Globus pallidus (tissue), 1 donor: ENCODE results near the gene VCAN.
A peak's percentile ranks its signal among the peaks of the same experiment; 100 is the strongest.

Experiments
- DNase-seq: peaks from one replicate; pipeline ENCODE4 v3.0.0-alpha.2; 2015; ENCODE audit warnings: low spot score

Gene VCAN

GRCh38 chr5:83538786-83539462, 67.4 kb downstream of the VCAN start:
- DNase-seq, result no peak

- no peak for DNase-seq
Measured at GRCh38 chr5:83539463-83539790, 67.9 kb downstream of the VCAN start.

GRCh38 chr5:83540105-83540504, 68.6 kb downstream of the VCAN start:
- no peak for DNase-seq

GRCh38 chr5:83540783-83541182, 69.2 kb downstream of the VCAN start:
- no peak for DNase-seq

- DNase-seq, result no peak
Measured at GRCh38 chr5:83542839-83543238, 71.3 kb downstream of the VCAN start.

GRCh38 chr5:83543898-83544297, 72.4 kb downstream of the VCAN start:
- DNase-seq, result no peak

- no peak for DNase-seq
Measured at GRCh38 chr5:83547161-83547560, 75.6 kb downstream of the VCAN start.

GRCh38 chr5:83547889-83548288, 76.3 kb downstream of the VCAN start:
- DNase-seq, result no peak

GRCh38 chr5:83548581-83548980, 77.0 kb downstream of the VCAN start:
- no peak for DNase-seq

- no peak for DNase-seq
Measured at GRCh38 chr5:83549076-83549475, 77.5 kb downstream of the VCAN start.

- no peak for DNase-seq
Measured at GRCh38 chr5:83549674-83550073, 78.1 kb downstream of the VCAN start.

- no peak for DNase-seq
Measured at GRCh38 chr5:83551821-83552220, 80.3 kb downstream of the VCAN start.

- DNase-seq, result no peak
Measured at GRCh38 chr5:83552275-83552674, 80.7 kb downstream of the VCAN start.

GRCh38 chr5:83553000-83553486, 81.5 kb downstream of the VCAN start:
- no peak for DNase-seq

- DNase-seq, result no peak
Measured at GRCh38 chr5:83554133-83554532, 82.6 kb downstream of the VCAN start.

- DNase-seq, result no peak
Measured at GRCh38 chr5:83554686-83555085, 83.1 kb downstream of the VCAN start.

- DNase-seq, result no peak
Measured at GRCh38 chr5:83555263-83555662, 83.7 kb downstream of the VCAN start.

GRCh38 chr5:83556190-83556589, 84.6 kb downstream of the VCAN start:
- no peak for DNase-seq

- no peak for DNase-seq
Measured at GRCh38 chr5:83559118-83559785, 87.7 kb downstream of the VCAN start.

- peak; percentile 40 for DNase-seq
Measured at GRCh38 chr5:83562071-83562606, 90.6 kb downstream of the VCAN start.

- peak; percentile 88 for DNase-seq
Measured at GRCh38 chr5:83562791-83563557, 91.4 kb downstream of the VCAN start.

- no peak for DNase-seq
Measured at GRCh38 chr5:83563631-83564030, 92.1 kb downstream of the VCAN start.
